Hindlimb muscle (tissue), 1 donor: ENCODE data around the gene NHS. TPM values are rescaled to one million over a fixed set of nuclear protein-coding genes. Genes with fewer than 3 reads are reported as not detected.
"Not testable (repeated sequence)": the region's sequence is repeated elsewhere in the genome, so short reads cannot be mapped to it uniquely, and the experiment has no call there.

ENCODE experiments used
- DNase-seq: peaks from one replicate; pipeline ENCODE4 v3.0.0-alpha.2; 2013
- polyA plus RNA-seq: library from polyadenylated mRNA; unstranded; fragments of 120-200 nt; gene quantifications from one replicate; pipeline ENCODE4 v1.2.1, GENCODE V29; 2013; ENCODE audit not compliant: insufficient read length

The NHS gene
- polyA plus RNA-seq, 1 donor: 1.2 TPM

DNA sequence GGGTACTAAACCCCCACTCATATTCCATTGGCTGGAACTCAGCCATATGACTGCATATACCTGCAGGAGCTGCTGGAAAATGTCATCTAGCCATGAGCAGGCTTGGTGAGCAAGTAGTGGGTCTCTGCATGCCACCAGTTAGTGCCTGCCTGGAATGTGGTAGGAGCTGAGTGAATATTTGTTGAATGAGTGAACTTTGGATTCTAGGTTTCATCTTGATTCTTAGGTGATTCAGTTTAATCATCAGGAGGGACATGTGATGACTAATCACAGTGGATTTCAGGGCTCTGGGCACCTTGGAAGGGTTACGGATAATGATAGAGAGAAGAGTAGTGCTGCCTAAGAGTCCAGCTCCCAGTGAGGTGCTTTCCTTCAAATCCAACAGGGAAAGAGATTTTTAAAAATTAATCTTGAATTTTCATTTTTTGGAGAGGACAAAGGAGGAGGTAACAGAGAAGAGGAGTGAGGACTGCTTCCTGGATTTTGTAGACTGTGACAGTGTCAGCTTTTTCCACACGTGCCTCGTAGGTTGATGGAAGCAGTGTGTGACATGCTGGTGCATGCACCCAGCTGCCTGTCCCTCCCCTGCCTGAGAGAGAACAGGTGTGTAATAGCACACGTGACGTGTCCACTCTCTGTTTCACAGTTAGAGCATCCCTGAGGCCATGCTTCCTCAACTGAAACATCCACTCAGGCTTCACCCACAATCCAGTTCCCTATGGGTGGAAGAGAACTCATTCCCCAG, 30.4 kb downstream of the NHS start:
- no peak for DNase-seq

DNA sequence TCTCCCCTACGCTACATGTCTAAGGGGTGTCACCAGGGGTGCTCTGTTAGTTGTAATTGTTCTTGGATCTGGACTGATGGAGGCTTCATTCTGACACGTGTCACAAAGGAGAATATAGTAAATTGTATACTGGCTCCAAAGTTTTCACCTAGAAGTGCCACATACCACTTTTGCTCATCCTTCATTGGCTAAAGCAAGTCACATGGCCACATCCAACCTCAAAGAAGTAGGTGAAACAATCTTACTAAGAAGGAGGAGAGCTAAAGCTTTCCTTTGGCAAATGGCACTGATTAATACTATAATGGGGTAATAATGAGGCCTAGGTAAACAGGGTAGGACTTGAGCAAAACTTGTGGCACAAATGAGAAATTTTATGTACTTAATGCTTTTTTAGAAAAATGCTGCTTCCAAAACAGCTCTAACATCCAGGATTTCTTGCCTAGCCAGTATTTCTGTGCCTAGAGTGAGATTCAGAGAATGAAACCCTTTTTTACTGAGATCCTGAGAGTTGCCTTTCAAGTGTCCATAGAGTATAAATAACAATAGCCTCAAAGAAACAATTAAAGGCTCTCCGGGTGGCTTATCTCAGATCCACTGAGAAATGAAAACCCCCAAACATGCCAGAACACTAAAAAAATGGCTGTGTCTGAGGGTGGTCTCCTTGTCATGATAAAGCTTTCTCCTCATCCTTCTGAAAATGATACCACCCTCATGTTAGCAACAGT, 34.7 kb downstream of the NHS start:
- no peak for DNase-seq

DNA sequence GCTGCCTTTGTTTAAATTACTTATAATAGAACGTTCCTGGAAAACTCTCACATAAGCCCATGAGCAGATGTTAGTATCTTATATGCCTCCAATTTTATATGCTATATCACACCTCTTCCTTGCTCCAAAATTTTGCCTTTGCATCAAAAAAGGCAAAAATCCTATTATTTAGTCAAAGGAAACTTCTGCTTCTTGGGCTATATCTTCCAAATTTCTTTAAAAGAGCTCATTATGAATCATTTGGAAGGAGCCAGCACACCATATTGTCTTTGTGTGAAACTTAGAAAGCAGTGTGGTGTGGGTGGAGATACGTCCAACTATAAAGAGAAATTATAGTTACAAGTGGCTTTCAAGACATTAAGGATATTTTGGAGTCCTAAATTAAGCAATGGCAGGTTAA, 35.7 kb downstream of the NHS start:
- DNase-seq: no peak

DNA sequence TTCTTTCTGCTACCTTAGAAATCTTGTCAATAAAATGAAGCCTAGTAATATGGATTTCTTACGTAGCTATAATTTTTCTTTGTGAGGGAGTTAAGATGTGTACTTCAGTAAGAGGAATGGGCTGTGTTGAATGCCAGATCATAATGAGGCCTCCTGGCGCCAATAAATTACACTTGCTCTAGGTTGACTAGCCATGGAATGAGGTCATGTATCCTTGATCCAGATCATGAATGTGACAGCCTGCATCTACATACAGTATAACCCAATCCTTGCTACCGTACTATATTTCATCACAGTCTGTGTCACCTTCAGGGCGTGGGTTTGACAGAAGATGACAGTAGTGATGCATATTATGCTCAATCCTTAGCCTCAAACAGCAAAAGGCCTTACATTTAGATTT, 36.2 kb downstream of the NHS start:
- DNase-seq: no peak

GRCh38 chrX:17412692-17413091, 37.7 kb downstream of the NHS start:
- no peak for DNase-seq

- DNase-seq: no peak
These were observed 38.2 kb downstream of the NHS start for GRCh38 chrX:17413228-17413627.

- DNase-seq: no peak
These were observed 39.1 kb downstream of the NHS start for GRCh38 chrX:17414027-17414658.

- DNase-seq: no peak
These were observed 39.8 kb downstream of the NHS start for GRCh38 chrX:17414839-17415238.

GRCh38 chrX:17415242-17415810, 40.3 kb downstream of the NHS start:
- no peak for DNase-seq

GRCh38 chrX:17417372-17417771, 42.4 kb downstream of the NHS start:
- DNase-seq: no peak

GRCh38 chrX:17425136-17425535, 50.1 kb downstream of the NHS start:
- no peak for DNase-seq

- no peak for DNase-seq
These were observed 50.6 kb downstream of the NHS start for GRCh38 chrX:17425551-17425950.

DNA sequence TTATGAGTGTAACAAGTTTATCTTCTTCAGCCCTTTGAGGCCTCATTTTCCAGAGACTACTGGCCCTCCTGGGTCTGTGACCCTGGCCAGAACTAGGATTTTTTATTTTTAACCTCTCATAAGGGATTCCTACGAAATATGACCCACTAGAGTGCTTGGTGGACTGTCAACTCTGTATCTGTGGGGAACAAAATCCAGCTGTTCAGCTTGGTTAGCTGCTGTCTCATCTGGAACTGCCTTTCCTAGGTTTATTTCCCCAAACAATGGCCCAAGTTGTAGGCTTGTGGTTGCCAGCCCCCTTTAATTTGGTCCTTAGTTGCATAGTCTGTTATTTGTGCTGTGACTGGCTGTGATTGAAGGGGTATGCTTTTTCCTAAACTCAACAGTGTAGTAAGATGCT, 56.2 kb downstream of the NHS start:
- no peak for DNase-seq

DNA sequence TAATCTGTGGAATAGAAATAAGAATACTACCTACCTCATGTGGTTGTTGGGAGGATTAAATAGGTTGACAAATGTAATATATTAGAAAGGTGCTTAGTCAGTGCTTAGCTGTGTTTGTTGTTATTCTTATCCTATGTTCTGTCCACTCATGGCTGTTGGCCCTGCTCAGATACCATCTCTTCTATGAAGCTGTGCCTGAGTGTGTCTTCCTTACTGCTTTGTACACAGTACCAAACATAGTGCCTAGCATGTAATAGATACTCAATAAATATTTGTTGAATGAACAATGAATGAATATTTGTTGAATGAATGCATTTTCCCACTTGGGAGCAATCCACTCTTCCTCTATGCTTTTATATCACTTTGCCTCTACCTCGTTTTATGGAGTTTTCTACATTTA, 57.2 kb downstream of the NHS start:
- DNase-seq: no peak

- peak; percentile 8 for DNase-seq
These were observed 59.0 kb downstream of the NHS start for GRCh38 chrX:17433965-17434364.

DNA sequence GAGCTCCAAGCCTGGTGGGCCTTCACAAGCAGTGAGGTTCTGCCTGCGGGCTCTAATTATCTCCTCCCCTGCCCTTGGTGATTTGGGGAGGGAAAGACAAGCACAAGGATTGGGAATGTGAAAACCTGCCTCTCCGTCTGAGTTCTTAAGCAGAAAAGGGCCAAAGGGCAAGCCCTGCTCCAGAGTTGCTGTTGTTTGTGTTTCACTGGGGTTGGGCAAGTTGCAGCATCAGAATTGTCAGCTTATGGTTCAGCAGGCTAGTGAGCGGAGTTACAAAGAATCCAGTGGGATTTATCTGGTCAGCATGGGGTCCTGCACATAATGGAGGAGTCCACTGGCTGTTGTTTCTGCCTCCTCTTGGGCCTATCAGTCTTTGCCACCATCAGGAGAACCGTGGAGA, 60.5 kb downstream of the NHS start:
- DNase-seq: no peak

DNA sequence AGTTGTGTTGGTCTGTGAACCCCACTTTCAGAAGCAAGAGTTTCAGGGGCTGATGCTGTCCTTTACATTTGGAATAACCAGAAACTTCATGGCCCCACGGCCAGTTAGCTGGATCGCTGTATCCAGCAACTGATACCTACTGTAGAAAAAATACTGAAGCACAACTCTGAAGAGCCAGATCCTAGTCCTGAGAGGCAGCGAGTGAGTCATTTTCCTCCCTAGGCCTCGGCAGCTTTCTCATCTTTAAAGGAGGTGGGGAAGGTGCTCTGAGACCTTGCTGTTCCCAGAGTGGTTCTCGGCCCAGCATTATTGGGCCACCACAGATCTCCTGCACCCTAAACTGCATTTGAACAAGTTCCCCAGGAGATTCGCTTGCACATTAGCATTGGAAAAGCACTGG, 63.2 kb downstream of the NHS start:
- no peak for DNase-seq

DNA sequence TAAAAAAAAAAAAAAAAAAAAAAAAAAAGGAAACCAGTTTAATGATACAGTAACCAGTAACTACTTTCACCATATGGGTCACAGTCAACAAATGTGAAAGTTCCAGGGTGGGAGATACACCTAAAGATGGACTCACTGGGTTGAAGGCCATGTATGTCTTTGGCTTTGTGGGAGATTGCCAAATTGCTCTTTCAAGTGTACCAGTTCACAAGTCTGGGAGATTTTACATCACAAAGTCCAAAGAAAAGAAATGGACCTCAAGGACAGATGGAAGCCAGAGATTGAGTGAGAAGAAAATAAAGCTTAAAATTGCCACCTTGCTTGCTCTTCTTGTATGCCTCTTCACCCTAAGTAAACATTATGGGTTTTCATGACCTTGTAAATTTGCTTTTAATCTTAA, 65.3 kb downstream of the NHS start:
- DNase-seq: no peak

DNA sequence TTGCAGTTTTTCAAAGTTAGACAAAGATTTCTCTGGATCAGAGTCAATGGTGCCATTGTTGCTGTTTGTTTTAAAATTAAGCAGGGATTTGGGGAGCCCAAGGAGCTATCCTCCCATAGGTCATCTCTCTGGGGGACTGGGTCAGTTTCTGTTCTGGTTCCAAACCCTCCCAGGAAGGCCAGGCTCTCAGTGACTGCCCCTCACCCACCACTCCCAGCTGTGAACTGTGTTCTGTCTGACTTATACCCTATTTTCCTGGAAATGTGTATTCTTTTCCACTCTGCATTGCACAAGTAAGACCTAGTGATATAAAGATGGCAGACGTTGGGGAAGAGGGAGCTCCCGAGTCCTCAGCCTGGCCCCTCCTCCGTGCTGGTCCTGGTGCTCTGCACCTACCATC, 65.8 kb downstream of the NHS start:
- DNase-seq: no peak

GRCh38 chrX:17441965-17442364, 67.0 kb downstream of the NHS start:
- no peak for DNase-seq

GRCh38 chrX:17442898-17443297, 67.9 kb downstream of the NHS start:
- no peak for DNase-seq

DNA sequence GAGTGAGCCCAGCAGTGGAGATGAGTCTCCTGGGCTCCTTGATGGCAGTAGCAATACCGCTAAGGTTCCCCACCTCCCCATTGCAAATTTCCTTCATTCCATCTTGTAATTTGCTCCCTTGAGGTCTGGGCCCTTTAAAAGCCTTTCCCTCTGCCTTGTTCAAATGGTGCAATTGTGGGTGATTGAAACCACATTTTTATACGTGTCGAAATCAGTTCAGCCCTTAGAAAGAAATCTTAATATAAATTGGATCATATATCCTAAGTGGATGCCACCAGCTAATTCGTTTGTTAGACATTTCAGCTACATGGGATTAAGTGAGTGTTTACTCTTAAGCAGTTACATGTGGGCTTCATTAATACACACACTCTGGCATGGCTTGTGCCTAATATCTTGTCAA, 68.6 kb downstream of the NHS start:
- DNase-seq: no peak

DNA sequence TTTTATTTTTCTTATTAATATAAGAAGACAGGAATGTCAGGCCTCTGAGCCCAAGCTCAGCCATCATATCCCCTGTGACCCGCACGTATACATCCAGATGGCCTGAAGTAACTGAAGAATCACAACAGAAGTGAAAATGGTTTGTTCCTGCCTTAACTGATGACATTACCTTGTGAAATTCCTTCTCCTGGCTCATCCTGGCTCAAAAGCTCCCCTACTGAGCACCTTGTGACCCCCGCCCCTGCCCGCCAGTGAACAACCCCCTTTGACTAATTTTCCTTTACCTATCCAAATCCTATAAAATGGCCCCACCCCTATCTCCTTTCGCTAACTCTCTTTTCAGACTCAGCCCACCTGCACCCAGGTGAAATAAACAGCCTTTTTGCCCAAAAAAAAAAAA, 71.3 kb downstream of the NHS start:
- not testable (repeated sequence) for DNase-seq

DNA sequence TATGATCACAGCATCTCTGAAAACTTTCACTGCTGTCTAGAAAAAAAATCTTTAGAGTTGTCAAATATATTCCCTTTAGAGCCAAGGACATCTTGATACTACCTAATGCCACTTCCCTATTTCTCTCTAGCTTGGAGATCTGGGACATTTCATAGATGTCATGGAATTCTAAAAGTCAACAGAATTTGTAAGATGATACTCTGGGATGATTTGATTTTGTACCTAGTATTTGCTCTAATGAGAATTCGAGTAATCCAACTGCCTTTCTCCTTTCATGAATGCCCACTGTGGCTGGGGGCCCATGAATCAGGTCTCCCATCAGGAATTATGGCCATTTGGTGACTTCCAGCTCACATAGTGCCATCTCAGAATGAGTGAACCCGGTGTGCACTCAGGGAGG, 73.2 kb downstream of the NHS start:
- DNase-seq: no peak
